ENCODE measurements around the gene CTAG2.
"Not testable (repeated sequence)": the region's sequence is repeated elsewhere in the genome, so short reads cannot be mapped to it uniquely, and the experiment has no call there.

CTAG2 gene

DNA sequence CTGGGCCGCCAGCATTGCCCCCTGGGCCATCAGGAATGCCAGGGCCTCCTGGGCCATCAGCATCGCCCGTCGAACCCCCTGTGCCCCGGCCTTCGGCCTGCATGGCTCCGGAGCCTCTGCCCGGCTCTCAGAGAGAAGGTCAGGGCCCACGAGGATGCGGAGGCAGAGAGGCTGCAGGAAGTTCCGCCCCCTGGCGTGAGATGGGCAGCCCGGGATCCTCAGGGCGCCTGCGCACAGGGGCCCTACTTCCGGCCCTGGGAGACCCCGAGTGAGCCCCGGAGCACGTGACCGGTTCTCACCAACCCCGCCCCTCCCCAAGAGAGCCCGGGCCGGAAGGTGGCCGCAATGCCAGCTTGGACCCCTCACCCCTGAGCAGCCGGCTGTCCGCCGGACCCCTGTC is at the start of gene CTAG2:
CTAG2 (minus strand) TSS at position 167 of the 400 bp plus-strand sequence; CDS start at position 103, 64 bp downstream.
- not testable (repeated sequence) for DNase-seq

DNA sequence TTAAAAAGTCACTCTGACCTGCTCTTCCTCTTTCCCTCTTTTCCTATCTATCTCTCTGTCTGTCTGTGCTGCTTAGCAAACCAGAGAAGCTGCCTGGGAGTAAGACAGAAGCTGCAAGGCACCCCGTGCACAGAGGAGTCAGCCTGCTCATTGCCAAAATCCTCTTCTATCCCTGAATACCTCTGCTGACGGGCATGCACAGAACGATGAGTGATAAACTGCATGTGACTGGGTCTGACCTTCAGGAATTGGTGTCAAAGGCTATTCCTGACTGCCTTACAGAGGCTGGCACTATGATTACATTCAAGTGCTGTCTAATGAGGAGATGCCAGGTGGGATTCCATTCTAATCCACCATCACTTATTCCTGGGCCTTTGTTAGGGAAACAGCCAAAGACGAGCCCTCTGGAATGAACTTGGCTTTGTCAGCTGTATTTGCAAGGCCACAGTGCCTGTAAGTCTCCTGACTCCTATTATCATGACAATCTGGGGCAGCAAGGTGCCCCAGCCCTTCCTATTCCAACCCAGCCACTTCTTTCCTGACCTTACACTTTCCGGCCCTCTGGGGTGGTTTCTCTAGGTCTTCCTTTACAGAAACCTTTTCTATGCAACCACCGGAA is 45.4 kb upstream of the CTAG2 start:
- DNase-seq = no peak

DNA sequence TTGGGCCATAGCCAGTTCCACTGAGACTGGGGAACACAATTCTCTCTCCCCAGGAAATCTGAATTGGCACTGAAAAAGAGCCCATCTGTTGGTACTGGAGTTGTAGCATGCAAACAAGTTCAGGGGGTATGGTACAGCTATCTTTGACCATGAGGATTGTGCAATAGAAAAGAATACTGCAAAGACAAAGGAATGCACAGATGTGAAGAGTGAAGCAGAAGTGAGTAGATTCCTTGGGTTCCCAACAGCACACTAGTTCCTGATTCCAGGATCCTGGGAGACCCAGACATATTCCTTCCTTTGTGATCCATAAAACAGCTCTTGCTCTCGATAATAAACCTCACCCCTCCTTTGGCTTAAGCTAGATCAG is 43.3 kb upstream of the CTAG2 start:
- DNase-seq = peak; percentile 39

DNA sequence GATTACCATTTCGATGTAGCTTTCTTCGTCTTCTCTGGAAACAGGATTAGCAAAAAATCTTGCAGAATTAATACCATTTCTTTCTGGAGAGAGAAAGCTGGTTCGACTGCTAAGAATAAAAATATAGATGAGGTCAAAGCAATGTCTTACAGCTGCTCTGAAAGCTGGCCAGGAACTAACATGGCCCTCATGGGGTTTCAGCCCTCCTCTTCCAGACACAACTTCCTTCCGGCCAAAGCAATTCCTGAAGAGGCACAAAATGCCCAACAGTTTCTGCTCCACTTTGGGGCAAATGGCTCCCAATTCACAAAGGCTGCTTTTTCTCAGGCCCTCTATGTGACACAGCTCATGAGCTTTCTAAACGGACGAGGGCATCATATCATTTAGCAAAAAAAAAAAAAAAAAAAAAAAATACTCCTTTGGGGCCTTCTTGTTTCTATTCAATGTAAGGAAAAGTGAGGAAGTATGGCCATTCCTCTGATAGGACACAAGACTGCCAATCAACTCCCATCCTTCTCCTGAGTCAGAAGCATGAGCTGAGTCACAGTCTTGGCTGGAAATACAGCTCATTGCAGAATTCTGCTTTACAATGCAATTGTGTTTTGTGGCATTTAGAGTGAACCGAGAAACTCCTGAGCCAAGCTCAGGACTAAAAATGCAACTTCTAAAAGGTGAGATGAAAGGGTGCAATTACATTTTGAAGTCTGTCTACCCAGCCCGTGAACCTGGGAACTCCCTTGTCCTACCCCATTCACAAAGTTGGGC is 42.7 kb upstream of the CTAG2 start:
- peak; percentile 64 for DNase-seq

DNA sequence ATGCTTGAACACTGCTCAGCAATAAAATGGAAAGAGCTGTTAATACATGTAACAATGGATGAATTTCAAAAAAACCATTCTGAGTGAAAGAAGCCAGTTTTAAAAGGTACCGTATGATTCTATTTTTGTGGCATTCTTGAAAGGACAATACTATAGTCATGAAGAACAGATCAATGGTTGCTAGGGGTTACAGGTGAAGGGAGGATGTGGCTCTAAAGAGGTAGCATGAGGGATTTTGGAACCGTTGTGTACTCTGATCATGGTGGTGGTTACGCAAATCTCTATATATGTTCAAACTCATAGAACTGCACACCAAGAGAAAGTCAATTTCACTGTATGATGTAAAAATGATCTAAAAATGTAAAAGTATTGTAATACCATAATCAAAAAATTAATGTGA is 40.0 kb upstream of the CTAG2 start:
- no peak for DNase-seq

DNA sequence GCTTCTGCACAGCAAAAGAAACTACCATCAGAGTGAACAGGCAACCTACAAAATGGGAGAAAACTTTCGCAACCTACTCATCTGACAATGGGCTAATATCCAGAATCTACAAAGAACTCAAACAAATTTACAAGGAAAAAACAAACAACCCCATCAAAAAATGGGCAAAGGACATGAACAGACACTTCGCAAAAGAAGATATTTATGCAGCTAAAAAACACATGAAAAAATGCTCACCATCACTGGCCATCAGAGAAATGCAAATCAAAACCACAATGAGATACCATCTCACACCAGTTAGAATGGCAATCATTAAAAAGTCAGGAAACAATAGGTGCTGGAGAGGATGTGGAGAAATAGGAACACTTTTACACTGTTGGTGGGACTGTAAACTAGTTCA is 37.1 kb upstream of the CTAG2 start:
- not testable (repeated sequence) for DNase-seq

DNA sequence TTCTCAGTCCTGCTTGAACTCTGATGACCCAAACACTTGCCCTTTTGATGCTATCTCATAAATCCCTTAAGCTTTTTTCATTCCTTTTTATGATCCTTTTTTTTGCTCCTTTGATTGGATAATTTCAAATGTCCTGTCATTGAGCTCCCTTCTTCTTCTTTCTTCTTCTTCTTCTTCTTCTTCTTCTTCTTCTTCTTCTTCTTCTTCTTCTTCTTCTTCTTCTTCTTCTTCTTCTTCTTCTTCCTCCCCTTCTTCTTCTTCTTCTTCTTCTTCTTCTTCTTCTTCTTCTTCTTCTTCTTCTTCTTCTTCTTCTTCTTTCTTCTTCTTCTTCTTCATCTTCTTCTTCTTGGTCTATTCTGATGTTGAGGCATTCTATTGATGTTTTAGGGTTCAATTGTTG is 18.7 kb upstream of the CTAG2 start:
- not testable (repeated sequence) for DNase-seq

DNA sequence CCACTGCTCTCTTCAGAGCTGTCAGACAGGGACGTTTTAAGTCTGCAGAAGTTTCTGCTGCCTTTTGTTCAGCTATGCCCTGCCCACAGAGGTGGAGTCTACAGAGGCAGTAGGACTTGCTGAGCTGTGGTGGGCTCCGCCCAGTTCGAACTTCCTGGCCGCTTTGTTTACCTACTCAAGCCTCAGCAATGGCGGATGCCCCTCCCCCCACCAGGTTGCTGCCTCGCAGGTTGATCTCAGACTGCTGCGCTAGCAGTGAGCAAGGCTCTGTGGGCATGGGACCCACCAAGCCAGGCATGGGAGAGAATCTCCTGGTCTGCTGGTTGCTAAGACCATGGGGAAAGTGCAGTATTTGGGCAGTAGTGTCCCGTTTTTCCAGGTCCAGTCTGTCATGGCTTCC is 17.5 kb upstream of the CTAG2 start:
- DNase-seq = not testable (repeated sequence)

DNA sequence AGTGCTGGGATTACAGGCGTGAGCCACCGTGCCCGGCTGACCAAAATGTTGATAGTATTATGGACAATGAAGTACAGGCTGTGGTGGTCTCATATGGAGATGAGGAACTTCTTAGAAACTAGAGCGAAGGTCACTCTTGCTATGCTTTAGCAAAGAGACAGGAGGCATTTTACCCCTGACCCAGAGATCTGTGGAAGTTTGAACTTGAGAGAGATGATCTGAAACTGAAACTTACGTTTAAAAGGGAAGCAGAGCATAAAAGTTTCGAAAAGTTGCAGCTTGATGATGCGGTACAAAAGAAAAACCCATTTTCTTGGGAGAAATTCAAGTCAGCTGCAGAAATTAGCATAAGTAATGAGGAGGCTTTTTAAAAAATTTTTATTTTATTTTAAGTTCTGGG is 8.5 kb upstream of the CTAG2 start:
- DNase-seq = peak; percentile 69

DNA sequence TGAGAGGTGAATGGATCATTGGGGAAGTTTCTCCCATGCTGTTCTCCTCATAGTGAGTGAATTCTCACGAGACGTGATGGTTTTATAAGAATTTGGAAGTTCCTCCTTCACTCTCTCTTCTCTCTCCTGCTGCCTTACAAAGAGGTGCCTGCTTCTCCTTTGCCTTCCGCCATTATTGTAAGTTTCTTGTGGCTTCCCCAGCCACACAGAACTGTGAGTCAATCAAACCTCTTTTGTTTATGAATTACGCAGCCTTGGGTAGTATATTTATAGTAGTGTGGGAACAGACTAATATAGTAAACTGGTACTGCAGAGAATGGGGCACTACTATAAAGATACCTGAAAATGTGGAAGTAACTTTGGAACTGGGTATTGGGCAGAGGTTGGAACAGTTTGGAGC is 7.8 kb upstream of the CTAG2 start:
- DNase-seq = peak; percentile 88

DNA sequence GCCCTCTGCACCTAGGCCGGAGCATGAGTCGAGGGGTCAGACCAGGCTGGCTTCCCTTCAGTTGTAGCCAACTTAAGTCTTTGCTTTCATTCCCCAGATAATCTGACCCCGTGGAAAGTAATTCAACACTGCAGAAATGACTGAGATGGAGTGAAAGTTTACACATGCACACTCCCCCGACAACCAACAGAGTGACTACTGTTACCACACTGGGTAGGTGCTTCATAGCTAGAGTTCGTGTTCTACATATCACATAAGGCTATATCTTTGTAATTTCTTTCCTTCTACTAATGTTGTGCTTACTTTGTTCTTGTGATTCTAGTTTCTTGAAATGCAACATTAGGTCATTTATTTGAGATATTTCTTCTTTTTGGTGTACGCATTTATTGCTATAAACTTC is 7.2 kb upstream of the CTAG2 start:
- DNase-seq = no peak

DNA sequence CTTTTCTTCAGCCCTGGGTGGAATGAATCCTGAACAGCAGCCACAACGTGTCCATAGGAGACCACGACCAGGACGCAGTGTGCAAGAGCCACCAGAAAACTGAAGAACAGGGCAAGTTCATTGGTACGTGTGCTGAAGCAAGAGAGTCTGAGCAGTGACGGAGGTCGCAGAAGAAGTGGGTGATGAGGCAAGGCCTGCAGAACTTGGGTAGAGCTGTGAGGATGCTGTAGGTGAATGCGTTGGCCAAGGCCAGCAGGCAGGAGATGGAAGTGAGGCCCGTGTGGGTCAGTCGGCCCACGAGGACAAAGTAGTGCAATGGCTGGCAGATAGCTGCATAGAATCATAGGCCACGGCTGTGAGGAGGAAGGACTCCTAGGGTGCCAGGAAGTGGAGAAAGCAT is 5.6 kb upstream of the CTAG2 start:
- DNase-seq = no peak

DNA sequence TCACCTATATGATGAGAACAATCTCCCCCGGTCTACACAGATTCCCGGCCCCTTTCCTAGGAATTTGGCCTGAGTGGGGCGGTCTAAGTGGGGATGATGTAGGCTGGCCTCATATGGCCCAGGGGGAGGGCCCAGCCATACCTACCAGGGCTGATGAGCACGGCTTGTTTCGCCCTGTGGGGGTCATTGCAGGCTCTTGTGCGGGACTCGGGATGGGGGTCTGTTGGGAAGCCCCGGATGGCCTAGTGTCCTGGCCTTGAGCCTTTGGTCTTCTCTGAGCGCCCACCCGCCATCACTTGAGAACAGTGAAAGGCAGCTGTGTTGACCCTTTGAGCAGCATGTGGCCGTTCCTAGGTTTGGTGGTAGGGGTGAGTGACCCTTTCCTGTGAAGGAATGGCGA is 4.8 kb upstream of the CTAG2 start:
- DNase-seq = no peak

DNA sequence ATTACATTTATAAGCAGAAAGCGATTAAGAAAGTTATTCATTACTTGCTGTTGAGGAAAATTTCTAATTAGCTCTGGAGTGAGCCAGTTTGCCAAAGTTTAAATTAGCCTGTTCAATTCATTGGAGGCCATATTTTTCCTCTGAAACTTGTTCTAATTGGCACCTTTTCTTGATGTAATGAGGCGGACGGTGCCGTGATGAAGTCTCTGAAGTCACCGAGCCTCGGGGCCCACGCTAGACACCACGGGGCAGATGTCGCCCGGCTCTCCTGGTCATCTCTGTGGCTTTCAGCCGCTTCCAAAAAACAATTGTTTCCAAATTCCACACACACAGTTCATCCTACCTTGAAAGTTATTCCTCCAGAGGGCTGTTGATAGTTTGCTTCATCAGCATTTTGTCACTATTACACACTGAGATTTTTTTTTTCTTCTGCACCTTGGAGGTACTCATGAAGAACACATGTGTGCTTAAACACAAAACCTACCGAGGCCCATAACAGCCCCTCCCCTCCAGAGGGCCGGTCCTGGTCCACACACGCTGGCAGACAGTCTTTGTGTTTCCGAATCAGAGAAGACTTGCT is 3.9 kb upstream of the CTAG2 start:
- no peak for DNase-seq

DNA sequence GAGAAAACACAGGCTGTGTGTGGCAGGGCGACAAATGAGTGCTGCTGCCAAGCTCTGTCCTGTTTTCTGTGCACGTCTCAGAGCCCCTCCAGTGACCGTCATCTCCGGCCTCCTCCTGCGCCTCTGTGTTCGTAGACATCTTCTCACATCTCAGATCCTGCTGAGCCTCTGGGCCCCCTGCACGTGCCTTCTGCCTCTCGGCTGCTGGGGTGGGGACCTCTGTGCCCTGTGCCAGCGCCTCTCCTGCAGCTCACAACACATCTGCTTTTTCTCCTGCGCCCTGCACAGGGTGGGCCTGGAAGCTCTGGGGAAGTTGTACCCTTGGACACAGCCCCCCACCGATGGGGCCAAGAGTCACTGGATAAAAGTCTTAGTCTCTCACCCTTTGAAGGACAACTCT is 2.4 kb upstream of the CTAG2 start:
- DNase-seq = no peak

DNA sequence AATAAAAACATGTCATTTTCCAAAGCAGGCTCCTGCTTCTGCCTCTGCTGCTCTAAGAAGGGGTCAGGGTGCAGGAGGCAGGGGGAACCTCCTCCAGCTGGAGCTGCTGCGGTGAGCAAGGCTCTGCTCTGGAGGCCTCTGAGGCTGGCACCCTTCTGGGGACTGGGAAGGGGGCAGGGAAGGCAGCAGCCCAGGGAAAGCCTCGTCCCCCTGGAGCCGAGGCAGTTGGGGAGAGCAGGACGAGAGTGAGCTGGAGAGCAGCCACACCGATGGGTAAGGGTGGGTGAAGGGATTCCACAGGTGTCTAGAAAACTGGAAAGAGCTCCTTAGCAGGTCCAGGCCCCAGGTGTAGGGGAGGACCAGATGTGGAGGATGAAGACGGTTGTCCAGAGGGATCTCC is 2.0 kb upstream of the CTAG2 start:
- DNase-seq = no peak

DNA sequence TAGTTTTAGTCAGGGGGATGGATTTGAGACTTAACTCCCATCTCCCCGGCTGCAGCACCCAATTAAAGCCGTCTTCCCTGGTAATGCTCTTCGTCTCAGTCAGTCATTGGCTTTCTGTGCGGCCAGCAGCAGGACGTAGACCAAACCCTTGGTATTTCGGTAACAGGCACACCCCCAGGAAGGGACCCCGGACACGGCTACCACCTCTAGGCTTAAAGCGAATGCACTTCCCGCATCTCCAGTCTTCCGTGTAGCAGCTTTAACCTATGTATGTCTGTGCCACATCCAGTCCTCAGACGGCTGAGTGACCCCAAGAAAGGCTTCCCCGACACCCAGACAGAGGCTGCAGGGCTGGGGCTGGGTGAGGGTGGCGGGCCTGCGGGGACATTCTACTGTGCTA is 1.5 kb upstream of the CTAG2 start:
- DNase-seq = no peak

DNA sequence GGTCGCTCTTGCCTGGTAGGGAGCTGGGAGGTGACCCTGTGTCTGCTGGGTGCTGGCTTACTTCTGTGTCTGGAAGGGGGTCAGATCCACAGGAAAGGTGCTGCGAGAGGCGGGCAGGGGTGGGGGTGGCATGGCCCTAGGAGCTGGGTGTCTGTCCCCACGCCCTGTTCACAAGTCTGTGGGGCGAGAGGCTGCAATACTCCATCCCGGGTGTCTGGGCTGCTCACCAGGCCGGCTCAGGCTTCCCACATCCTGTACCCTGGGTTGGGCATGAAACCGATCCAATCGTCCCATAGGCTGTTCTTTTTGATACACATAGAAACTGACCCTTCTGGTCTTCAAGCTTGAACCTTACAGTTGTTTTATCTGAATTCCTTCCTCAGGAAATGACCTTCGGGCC is 993 bp upstream of the CTAG2 start:
- peak; percentile 48 for DNase-seq

DNA sequence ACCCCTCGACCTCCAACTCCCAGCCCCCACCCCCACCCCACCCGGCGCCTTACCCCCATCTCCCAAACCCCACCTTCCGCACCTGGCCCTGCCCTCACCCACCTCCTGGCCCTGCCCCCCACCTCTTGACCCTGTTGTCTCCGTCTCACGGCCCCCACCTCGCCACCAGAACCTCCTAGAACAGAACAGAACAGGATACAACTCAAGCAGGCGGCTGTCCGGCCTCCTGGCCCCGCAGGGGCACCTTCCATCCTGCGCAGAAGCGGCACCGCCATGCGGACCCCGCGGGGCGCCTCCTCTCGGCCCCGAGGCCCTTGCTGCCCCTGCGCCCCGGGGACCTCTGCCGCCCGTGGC is 354 bp downstream of the CTAG2 start:
- DNase-seq = no peak

DNA sequence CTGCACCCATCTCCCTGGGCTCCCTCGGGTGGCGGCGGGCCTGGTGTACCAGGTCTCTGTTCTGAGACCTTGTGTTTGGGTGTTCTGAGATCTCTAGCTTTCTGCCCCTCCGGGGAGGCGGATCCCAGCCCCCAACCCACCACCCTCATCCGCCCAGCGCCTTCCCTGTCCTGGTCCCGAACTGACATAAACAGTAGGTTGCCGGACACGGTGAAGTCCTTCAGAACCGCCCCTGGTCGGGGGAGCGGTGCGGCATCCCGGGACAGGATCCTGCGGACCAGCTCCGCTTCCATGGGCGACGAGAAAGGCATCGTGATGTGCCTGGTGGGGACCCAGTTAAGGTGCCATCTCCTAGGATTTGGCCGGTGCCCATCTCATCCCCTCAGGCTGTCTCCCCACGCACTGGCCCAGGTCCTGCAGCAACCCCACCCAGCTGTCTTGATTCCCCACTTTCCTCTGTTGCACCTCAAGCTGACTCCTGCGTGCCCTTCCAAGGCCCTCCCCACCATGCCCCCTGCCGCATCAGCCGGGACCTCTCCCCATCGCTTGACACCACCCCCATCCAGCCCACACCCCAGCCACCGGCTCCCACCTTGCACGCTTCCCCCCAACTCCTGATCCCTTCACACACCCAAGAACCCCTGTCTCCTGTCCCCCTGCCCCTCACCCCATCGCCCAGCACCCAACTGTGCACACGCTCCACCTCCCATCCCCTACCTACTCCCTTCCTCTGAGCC is 900 bp downstream of the CTAG2 start:
- DNase-seq = no peak

DNA sequence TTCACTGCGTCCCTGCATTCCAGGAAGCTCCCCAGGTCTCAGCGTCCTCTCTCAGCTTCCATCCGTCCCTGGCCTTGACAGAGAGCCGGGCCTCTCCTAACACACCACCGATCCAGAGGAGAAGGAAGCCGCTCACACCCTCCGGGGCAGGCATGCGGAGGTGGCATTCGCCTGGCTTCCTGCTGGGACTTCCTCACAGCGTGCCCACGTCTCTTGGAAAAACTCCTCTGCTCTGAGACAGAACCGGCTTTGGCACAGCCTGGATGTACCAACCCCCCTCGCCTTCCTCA is 3.2 kb downstream of the CTAG2 start:
- no peak for DNase-seq

DNA sequence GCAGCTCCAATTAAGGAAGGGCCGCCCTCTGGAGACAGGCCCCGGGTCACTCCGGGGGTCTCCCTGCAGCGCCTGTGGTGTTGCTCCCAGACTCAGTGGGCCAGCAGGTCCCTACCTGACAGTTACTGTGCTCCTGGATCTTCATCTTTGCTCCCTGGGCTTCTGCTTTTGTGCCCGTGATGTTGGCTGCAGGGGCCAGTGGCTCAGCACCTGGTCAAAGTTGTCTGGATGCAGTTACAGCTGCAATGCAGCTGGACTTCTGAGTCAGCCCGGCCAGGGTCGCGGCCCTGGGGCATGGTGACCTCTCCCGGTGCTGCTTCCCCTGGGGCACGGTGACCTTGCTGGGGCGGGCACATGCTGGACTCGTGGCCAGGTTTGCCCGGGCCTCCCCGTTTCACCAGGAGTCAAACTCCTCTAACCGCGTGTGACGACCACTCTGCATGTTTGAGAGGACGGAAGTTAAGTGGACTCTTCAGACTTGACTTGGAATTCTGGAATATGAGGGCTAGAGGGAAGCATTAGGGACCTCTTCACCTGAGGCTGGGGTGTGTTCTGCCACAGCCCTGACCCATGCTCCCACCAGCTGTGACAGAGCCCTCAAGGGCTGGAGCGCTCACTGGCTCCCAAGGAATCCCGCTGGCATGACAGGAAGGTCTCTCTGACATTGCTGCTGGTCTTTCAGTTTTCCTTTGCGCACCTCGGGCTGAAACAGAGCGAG is 3.7 kb downstream of the CTAG2 start:
- no peak for DNase-seq

DNA sequence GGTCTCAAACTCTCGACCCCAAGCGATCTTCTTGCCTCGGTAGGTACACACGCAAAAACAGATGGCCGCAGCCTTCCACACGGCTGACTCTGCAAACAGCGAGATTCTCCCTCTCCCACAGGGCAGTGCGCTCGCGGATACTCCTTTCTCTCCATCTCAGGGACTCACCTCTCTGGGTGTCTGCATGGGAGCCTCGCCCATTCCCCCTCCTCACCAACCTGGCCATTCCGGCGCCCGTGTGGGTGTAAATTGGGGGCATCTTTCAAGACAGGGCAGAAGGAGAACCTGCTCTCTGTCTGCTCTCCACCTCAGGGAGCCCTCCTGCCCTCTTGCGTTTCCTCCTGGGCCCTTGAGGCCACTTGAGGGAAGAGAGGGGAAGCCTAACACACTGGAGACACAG is 4.4 kb downstream of the CTAG2 start:
- DNase-seq = no peak

Measured in MV-4-11 (cell line).